ENCODE data around the gene C10orf95.

C10orf95 gene

GRCh38 chr10:102435529-102436233 is 15.7 kb downstream of the C10orf95 start:
- Histone ChIP-seq H3K36me3 (ENCODE audit: control insufficient read depth in 1 of 2, insufficient read depth in 2 of 2, low read length in 2 of 2) (no peaks in the 10 kb centered on the region), H3K4me3 (ENCODE audit: low read depth in 1 of 2, low read length in 2 of 2) (peak overlapping the region; percentile 61 to 65), H3K27ac (ENCODE audit: low read depth, low read length) (no peak overlapping the region), H3K9me3 (ENCODE audit: control insufficient read depth in 1 of 2, low read length in 2 of 2) (no peaks in the 10 kb centered on the region), H3K4me1 (ENCODE audit: control insufficient read depth in 1 of 2, insufficient read depth in 2 of 2, low read length in 2 of 2) (peaks cover 18 to 41% of the 10 kb centered on the region in 2 donors), H3K9ac (ENCODE audit: low read depth in 1 of 2, low read length in 2 of 2) (peak overlapping the region in 1 of 2 donors; percentile 25), H3K27me3 (ENCODE audit: control insufficient read depth in 1 of 2, insufficient read depth in 2 of 2, low read length in 2 of 2) (no peaks in the 10 kb centered on the region)

GRCh38 chr10:102435133-102435497 is 16.2 kb downstream of the C10orf95 start:
- Histone ChIP-seq H3K4me1 (ENCODE audit: control insufficient read depth in 1 of 2, insufficient read depth in 2 of 2, low read length in 2 of 2) (peaks cover 18 to 41% of the 10 kb centered on the region in 2 donors), H3K36me3 (ENCODE audit: control insufficient read depth in 1 of 2, insufficient read depth in 2 of 2, low read length in 2 of 2) (no peaks in the 10 kb centered on the region), H3K9ac (ENCODE audit: low read depth in 1 of 2, low read length in 2 of 2) (peak overlapping the region in 1 of 2 donors; percentile 25), H3K4me3 (ENCODE audit: low read depth in 1 of 2, low read length in 2 of 2) (peak overlapping the region; percentile 36 to 65), H3K27me3 (ENCODE audit: control insufficient read depth in 1 of 2, insufficient read depth in 2 of 2, low read length in 2 of 2) (no peaks in the 10 kb centered on the region), H3K27ac (ENCODE audit: low read depth, low read length) (no peak overlapping the region), H3K9me3 (ENCODE audit: control insufficient read depth in 1 of 2, low read length in 2 of 2) (no peaks in the 10 kb centered on the region)

DNA sequence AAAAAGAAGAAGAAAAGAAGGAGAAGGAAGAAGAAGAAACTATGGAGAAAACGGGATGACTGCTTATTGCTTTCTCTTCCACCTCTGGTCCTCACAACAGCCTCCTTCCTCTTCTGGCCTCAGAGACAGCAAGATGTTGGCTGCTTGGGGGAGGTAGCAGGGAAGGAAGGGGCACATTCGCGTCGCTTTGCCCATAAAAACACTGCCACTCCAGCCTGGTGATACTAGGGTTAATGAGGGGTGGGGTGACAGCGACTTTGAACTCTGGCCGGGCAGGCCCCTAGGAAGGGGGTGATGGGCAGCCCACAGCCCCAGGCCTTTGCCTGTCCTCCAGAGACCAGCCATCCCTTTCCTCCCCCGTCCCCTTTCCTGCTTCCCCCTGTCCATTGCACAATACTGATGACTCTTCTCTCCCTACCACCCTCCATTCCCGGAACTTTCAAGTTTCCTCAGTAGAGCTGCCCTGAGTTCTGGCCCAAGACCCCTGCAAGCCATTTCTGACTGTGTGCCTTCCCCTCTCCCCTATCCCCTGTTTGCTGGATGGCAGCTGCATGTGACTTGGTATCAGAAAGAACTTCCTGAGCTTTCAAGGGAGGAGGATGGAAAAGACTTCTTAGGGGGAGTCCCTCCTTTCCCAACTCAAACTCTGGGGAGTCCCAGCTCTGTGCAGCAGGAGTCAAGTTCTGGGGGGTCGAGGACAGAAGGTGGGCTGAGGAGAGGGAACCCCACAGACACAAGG is 16.8 kb downstream of the C10orf95 start:
- Histone ChIP-seq H3K9me3 (ENCODE audit: control insufficient read depth in 1 of 2, low read length in 2 of 2) (no peaks in the 10 kb centered on the region), H3K27ac (ENCODE audit: low read depth, low read length) (no peak overlapping the region), H3K36me3 (ENCODE audit: control insufficient read depth in 1 of 2, insufficient read depth in 2 of 2, low read length in 2 of 2) (no peaks in the 10 kb centered on the region), H3K4me1 (ENCODE audit: control insufficient read depth in 1 of 2, insufficient read depth in 2 of 2, low read length in 2 of 2) (peaks cover 18 to 41% of the 10 kb centered on the region in 2 donors), H3K9ac (ENCODE audit: low read depth in 1 of 2, low read length in 2 of 2) (peak overlapping the region in 1 of 2 donors; percentile 25), H3K27me3 (ENCODE audit: control insufficient read depth in 1 of 2, insufficient read depth in 2 of 2, low read length in 2 of 2) (no peaks in the 10 kb centered on the region), H3K4me3 (ENCODE audit: low read depth in 1 of 2, low read length in 2 of 2) (peak overlapping the region in 1 of 2 donors; percentile 65)

DNA sequence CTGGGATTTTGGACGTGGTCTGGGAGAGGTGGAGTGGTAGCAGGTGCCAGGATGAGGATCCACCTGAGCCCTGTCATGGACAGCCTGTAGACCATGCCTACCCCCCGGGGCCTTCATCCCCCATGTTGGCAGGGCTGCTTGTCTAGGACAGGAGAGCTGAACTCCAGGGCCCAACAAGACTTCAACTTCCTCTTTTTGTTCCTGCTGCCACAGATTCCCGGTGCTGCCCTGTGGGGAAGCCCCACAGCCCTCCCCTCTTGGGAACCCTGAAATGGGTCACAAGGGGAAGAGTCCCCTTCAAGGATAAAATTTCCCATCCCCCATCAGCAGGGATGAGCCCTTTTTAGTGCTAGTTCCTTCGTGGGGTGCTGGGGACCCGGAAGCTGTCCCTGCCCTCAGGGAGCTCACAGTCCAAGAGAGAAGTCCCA is 17.7 kb downstream of the C10orf95 start:
- Histone ChIP-seq H3K4me1 (ENCODE audit: control insufficient read depth in 1 of 2, insufficient read depth in 2 of 2, low read length in 2 of 2) (peaks cover 18 to 41% of the 10 kb centered on the region in 2 donors), H3K27ac (ENCODE audit: low read depth, low read length) (no peak overlapping the region), H3K9ac (ENCODE audit: low read depth in 1 of 2, low read length in 2 of 2) (no peak overlapping the region), H3K36me3 (ENCODE audit: control insufficient read depth in 1 of 2, insufficient read depth in 2 of 2, low read length in 2 of 2) (no peaks in the 10 kb centered on the region), H3K4me3 (ENCODE audit: low read depth in 1 of 2, low read length in 2 of 2) (no peak overlapping the region), H3K27me3 (ENCODE audit: control insufficient read depth in 1 of 2, insufficient read depth in 2 of 2, low read length in 2 of 2) (no peaks in the 10 kb centered on the region), H3K9me3 (ENCODE audit: control insufficient read depth in 1 of 2, low read length in 2 of 2) (no peaks in the 10 kb centered on the region)

GRCh38 chr10:102432162-102432950 is 19.0 kb downstream of the C10orf95 start, which contains the start of gene CUEDC2:
Gene CUEDC2 (minus strand): TSS chr10:102432574. CDS start chr10:102425188, 7,386 bp downstream.
- Histone ChIP-seq H3K27me3 (ENCODE audit: control insufficient read depth in 1 of 2, insufficient read depth in 2 of 2, low read length in 2 of 2) (no peaks in the 10 kb centered on the region), H3K36me3 (ENCODE audit: control insufficient read depth in 1 of 2, insufficient read depth in 2 of 2, low read length in 2 of 2) (no peaks in the 10 kb centered on the region), H3K9ac (ENCODE audit: low read depth in 1 of 2, low read length in 2 of 2) (peak within 1 kb of the TSS; percentile 84 to 99), H3K4me1 (ENCODE audit: control insufficient read depth in 1 of 2, insufficient read depth in 2 of 2, low read length in 2 of 2) (peaks cover 18 to 41% of the 10 kb centered on the region in 2 donors), H3K27ac (ENCODE audit: low read depth, low read length) (peak within 1 kb of the TSS; percentile 17), H3K9me3 (ENCODE audit: control insufficient read depth in 1 of 2, low read length in 2 of 2) (no peaks in the 10 kb centered on the region), H3K4me3 (ENCODE audit: low read depth in 1 of 2, low read length in 2 of 2) (peak within 1 kb of the TSS; percentile 88)

DNA sequence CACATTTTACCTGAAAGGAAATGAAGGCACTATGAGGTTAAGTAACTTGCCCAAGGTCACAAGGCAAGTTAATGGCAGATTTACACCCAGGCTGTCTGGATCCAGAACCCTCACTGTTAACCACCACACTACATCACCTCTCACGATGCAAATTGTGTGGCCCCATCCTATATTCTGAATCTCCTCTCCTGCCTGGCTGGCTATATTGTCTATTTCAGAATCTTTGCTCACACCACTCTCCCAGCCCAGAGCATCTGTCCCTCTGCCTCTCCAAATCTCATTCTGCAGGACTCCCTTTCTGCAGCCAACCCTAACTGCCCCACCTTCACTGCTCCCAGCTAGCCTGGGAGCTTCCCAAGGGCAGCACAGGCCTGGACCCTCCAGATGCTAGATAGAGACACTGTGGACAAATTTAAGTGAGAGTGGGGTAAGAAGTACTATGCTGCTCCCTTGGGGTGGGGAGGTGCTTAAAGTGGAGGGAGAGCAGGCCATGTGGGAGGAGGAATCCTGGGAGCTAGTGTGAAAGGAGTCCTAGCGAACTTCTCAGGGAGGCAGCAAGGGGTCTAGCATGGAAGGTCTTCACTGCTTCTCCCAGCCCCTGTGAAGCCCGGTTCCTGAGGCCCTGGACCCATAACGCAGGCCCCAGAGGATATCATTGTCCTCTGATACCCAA is 19.8 kb downstream of the C10orf95 start:
- H3K9me3 ChIP-seq (ENCODE audit: control insufficient read depth in 1 of 2, low read length in 2 of 2): no peaks in the 10 kb centered on the region
- H3K4me1 ChIP-seq (ENCODE audit: control insufficient read depth in 1 of 2, insufficient read depth in 2 of 2, low read length in 2 of 2): peaks cover 18 to 38% of the 10 kb centered on the region in 2 donors
- H3K4me3 ChIP-seq (ENCODE audit: low read depth in 1 of 2, low read length in 2 of 2): peak overlapping the region; percentile 88
- H3K36me3 ChIP-seq (ENCODE audit: control insufficient read depth in 1 of 2, insufficient read depth in 2 of 2, low read length in 2 of 2): no peaks in the 10 kb centered on the region
- no peaks in the 10 kb centered on the region for H3K27me3 ChIP-seq (ENCODE audit: control insufficient read depth in 1 of 2, insufficient read depth in 2 of 2, low read length in 2 of 2)
- H3K9ac ChIP-seq (ENCODE audit: low read depth in 1 of 2, low read length in 2 of 2): peak overlapping the region; percentile 84 to 99
- H3K27ac ChIP-seq (ENCODE audit: low read depth, low read length): no peak overlapping the region

DNA sequence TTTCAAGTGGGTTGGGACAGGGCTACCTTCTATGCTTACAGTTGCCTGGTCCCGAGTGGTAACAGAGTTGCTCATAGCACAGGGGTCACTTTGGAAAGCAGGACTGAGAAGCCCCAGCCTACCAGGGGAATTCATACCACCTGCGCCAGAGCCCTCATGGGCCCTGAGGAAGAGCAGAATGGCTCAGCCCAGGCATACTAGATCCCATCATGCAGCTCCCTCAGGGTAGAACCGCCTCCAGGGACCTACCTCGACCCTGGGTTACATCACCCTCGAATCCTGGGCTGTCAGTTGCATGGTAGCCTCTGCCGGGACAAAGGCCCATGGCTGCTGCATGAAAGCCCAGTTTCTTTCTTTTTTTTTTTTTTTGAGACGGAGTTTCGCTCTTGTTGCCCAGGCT is 21.9 kb downstream of the C10orf95 start:
- Histone ChIP-seq H3K4me3 (ENCODE audit: low read depth in 1 of 2, low read length in 2 of 2) (no peak overlapping the region), H3K27ac (ENCODE audit: low read depth, low read length) (no peak overlapping the region), H3K36me3 (ENCODE audit: control insufficient read depth in 1 of 2, insufficient read depth in 2 of 2, low read length in 2 of 2) (peaks cover 0 to 13% of the 10 kb centered on the region in 2 donors), H3K4me1 (ENCODE audit: control insufficient read depth in 1 of 2, insufficient read depth in 2 of 2, low read length in 2 of 2) (peaks cover 9 to 19% of the 10 kb centered on the region in 2 donors), H3K9me3 (ENCODE audit: control insufficient read depth in 1 of 2, low read length in 2 of 2) (no peaks in the 10 kb centered on the region), H3K27me3 (ENCODE audit: control insufficient read depth in 1 of 2, insufficient read depth in 2 of 2, low read length in 2 of 2) (no peaks in the 10 kb centered on the region), H3K9ac (ENCODE audit: low read depth in 1 of 2, low read length in 2 of 2) (no peak overlapping the region)

GRCh38 chr10:102426803-102427287 is 24.5 kb downstream of the C10orf95 start:
- Histone ChIP-seq H3K9me3 (ENCODE audit: control insufficient read depth in 1 of 2, low read length in 2 of 2) (no peaks in the 10 kb centered on the region), H3K4me3 (ENCODE audit: low read depth in 1 of 2, low read length in 2 of 2) (no peak overlapping the region), H3K4me1 (ENCODE audit: control insufficient read depth in 1 of 2, insufficient read depth in 2 of 2, low read length in 2 of 2) (peaks cover 22 to 25% of the 10 kb centered on the region in 2 donors), H3K9ac (ENCODE audit: low read depth in 1 of 2, low read length in 2 of 2) (no peak overlapping the region), H3K36me3 (ENCODE audit: control insufficient read depth in 1 of 2, insufficient read depth in 2 of 2, low read length in 2 of 2) (peaks cover 9 to 25% of the 10 kb centered on the region in 2 donors), H3K27ac (ENCODE audit: low read depth, low read length) (no peak overlapping the region), H3K27me3 (ENCODE audit: control insufficient read depth in 1 of 2, insufficient read depth in 2 of 2, low read length in 2 of 2) (no peaks in the 10 kb centered on the region)

DNA sequence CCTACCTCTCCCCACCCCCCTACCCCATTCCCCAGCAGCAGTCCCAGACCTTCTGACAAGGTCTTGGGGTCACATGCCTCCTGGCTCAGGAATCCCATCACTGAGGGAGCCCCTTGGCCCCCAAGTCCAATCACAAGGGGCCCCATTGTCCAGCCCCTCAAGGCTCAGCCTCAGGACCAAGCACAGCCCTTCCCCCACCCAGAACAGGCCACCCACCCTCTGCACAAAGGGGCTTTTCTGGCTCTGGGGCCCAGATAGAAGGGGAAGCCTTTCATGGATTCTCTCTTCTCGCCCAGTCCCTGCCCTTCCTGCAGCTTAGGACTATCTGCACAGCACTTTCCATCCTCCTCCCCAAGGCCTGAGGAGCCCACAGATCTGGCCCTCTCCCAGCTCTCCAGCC is 25.9 kb downstream of the C10orf95 start:
- Histone ChIP-seq H3K27me3 (ENCODE audit: control insufficient read depth in 1 of 2, insufficient read depth in 2 of 2, low read length in 2 of 2) (no peaks in the 10 kb centered on the region), H3K4me1 (ENCODE audit: control insufficient read depth in 1 of 2, insufficient read depth in 2 of 2, low read length in 2 of 2) (peaks cover 16 to 19% of the 10 kb centered on the region in 2 donors), H3K9me3 (ENCODE audit: control insufficient read depth in 1 of 2, low read length in 2 of 2) (no peaks in the 10 kb centered on the region), H3K4me3 (ENCODE audit: low read depth in 1 of 2, low read length in 2 of 2) (no peak overlapping the region), H3K36me3 (ENCODE audit: control insufficient read depth in 1 of 2, insufficient read depth in 2 of 2, low read length in 2 of 2) (peaks cover 9 to 25% of the 10 kb centered on the region in 2 donors), H3K27ac (ENCODE audit: low read depth, low read length) (no peak overlapping the region), H3K9ac (ENCODE audit: low read depth in 1 of 2, low read length in 2 of 2) (no peak overlapping the region)

Measured in duodenal mucosa (tissue), 2 donors.